ENCODE data around the gene ENAH.
"Not testable (repeated sequence)": the region's sequence is repeated elsewhere in the genome, so short reads cannot be mapped to it uniquely, and the experiment has no call there.

The ENAH gene

GRCh38 chr1:225526878-225527277 is 126.0 kb downstream of the ENAH start:
- DNase-seq (ENCODE audit: low read depth in 3 of 3) = no peak

GRCh38 chr1:225525377-225525776 is 127.5 kb downstream of the ENAH start:
- no peak for DNase-seq (ENCODE audit: low read depth in 3 of 3)

- DNase-seq (ENCODE audit: low read depth in 3 of 3) = no peak
Measured at GRCh38 chr1:225524570-225524969, 128.4 kb downstream of the ENAH start.

- no peak for DNase-seq (ENCODE audit: low read depth in 3 of 3)
Measured at GRCh38 chr1:225523263-225523950, 129.5 kb downstream of the ENAH start.

GRCh38 chr1:225522588-225523262 is 130.2 kb downstream of the ENAH start:
- DNase-seq (ENCODE audit: low read depth in 3 of 3) = no peak

- DNase-seq (ENCODE audit: low read depth in 3 of 3) = no peak
Measured at GRCh38 chr1:225520587-225521227, 132.2 kb downstream of the ENAH start.

- no peak for DNase-seq (ENCODE audit: low read depth in 3 of 3)
Measured at GRCh38 chr1:225519166-225519863, 133.6 kb downstream of the ENAH start.

- DNase-seq (ENCODE audit: low read depth in 3 of 3) = no peak
Measured at GRCh38 chr1:225517697-225518096, 135.2 kb downstream of the ENAH start.

- no peak for DNase-seq (ENCODE audit: low read depth in 3 of 3)
Measured at GRCh38 chr1:225517221-225517620, 135.7 kb downstream of the ENAH start.

GRCh38 chr1:225514671-225515081 is 138.2 kb downstream of the ENAH start:
- no peak for DNase-seq (ENCODE audit: low read depth in 3 of 3)

- DNase-seq (ENCODE audit: low read depth in 3 of 3) = not testable (repeated sequence)
Measured at GRCh38 chr1:225513576-225513975, 139.3 kb downstream of the ENAH start.

- no peak for DNase-seq (ENCODE audit: low read depth in 3 of 3)
Measured at GRCh38 chr1:225511828-225512381, 141.0 kb downstream of the ENAH start.

- DNase-seq (ENCODE audit: low read depth in 3 of 3) = not testable (repeated sequence)
Measured at GRCh38 chr1:225510740-225511139, 142.2 kb downstream of the ENAH start.

- DNase-seq (ENCODE audit: low read depth in 3 of 3) = no peak
Measured at GRCh38 chr1:225509770-225510169, 143.2 kb downstream of the ENAH start.

GRCh38 chr1:225509376-225509707 is 143.6 kb downstream of the ENAH start:
- DNase-seq (ENCODE audit: low read depth in 3 of 3) = no peak

GRCh38 chr1:225508538-225509375 is 144.2 kb downstream of the ENAH start:
- no peak for DNase-seq (ENCODE audit: low read depth in 3 of 3)

- DNase-seq (ENCODE audit: low read depth in 3 of 3) = no peak
Measured at GRCh38 chr1:225506727-225507126, 146.2 kb downstream of the ENAH start.

GRCh38 chr1:225504776-225505175 is 148.1 kb downstream of the ENAH start:
- DNase-seq (ENCODE audit: low read depth in 3 of 3) = no peak

GRCh38 chr1:225500624-225501192 is 152.2 kb downstream of the ENAH start:
- DNase-seq (ENCODE audit: low read depth in 3 of 3) = no peak

- DNase-seq (ENCODE audit: low read depth in 3 of 3) = no peak
Measured at GRCh38 chr1:225498549-225499136, 154.3 kb downstream of the ENAH start.
